SK-N-SH treated with all-trans-retinoic acid at 6 μM for 48 hours (cell line): ENCODE results near the gene ZNF446.

ENCODE experiments used
- ATAC-seq: fragments of 200-7000 bp; cut with Tn5 transposase; 3 replicates; pipeline ENCODE4 v1.9.1; 2020; ENCODE audit warnings: mild to moderate bottlenecking, moderate library complexity
- ARNTL ChIP-seq: fragments of 450-650 bp; formaldehyde crosslinking; IDR thresholded peaks from 2 replicates; pipeline ENCODE4 v1.5.0; 2020; ENCODE audit warnings: low read depth, mild to moderate bottlenecking, moderate library complexity, borderline replicate concordance
- BACH2 ChIP-seq: fragments of 250-450 bp; sonication (Bioruptor Pico); IDR thresholded peaks from 2 replicates; pipeline ENCODE4 v1.9.0; 2021; ENCODE audit warnings: mild to moderate bottlenecking, borderline replicate concordance
- CSDC2 ChIP-seq: fragments of 250-450 bp; sonication (Bioruptor Pico); IDR thresholded peaks from 2 replicates; pipeline ENCODE4 v1.5.0; 2020; ENCODE audit warnings: mild to moderate bottlenecking, moderate library complexity
- ESRRG ChIP-seq: fragments of 250-450 bp; sonication (Bioruptor Pico); IDR thresholded peaks from 2 replicates; pipeline ENCODE4 v1.6.1; 2021; ENCODE audit warnings: mild to moderate bottlenecking
- ISL1 ChIP-seq: fragments of 250-450 bp; sonication (Bioruptor Pico); IDR thresholded peaks from 2 replicates; pipeline ENCODE4 v2.1.2; 2022; ENCODE audit warnings: mild to moderate bottlenecking, moderate library complexity
- OSR1 ChIP-seq: fragments of 250-450 bp; sonication (Bioruptor Pico); IDR thresholded peaks from 2 replicates; pipeline ENCODE4 v1.8.0; 2022; ENCODE audit warnings: moderate library complexity, mild to moderate bottlenecking, inconsistent platforms
- PPARA ChIP-seq: fragments of 250-450 bp; sonication (Bioruptor Pico); IDR thresholded peaks from 2 replicates; pipeline ENCODE4 v1.5.0; 2020; ENCODE audit warnings: mild to moderate bottlenecking, borderline replicate concordance
- SNAI2 ChIP-seq: fragments of 250-450 bp; sonication (Bioruptor Pico); IDR thresholded peaks from 2 replicates; pipeline ENCODE4 v1.5.0; 2020; ENCODE audit warnings: mild to moderate bottlenecking, moderate library complexity
- TOX ChIP-seq: fragments of 250-450 bp; sonication (Bioruptor Pico); IDR thresholded peaks from 2 replicates; pipeline ENCODE4 v1.8.0; 2021; ENCODE audit warnings: mild to moderate bottlenecking, moderate library complexity, borderline replicate concordance
- ZC3H10 ChIP-seq: fragments of 250-450 bp; sonication (Bioruptor Pico); IDR thresholded peaks from 2 replicates; pipeline ENCODE4 v1.5.1; 2021; ENCODE audit warnings: mild to moderate bottlenecking, moderate library complexity
- ZFP3 ChIP-seq: fragments of 250-450 bp; sonication (Bioruptor Pico); IDR thresholded peaks from 2 replicates; pipeline ENCODE4 v1.5.0; 2020; ENCODE audit warnings: mild to moderate bottlenecking, moderate library complexity
- ZFP30 ChIP-seq: fragments of 450-650 bp; formaldehyde crosslinking; IDR thresholded peaks from 2 replicates; pipeline ENCODE4 v1.5.0; 2022; ENCODE audit warnings: mild to moderate bottlenecking, moderate library complexity
- ZNF565 ChIP-seq: fragments of 450-650 bp; formaldehyde crosslinking; conservative IDR thresholded peaks from 2 replicates; pipeline ENCODE4 v1.5.0; 2020; ENCODE audit warnings: low read depth, mild to moderate bottlenecking, moderate library complexity
- ZNF70 ChIP-seq: fragments of 450-650 bp; formaldehyde crosslinking; IDR thresholded peaks from 2 replicates; pipeline ENCODE4 v1.5.0; 2020; ENCODE audit warnings: mild to moderate bottlenecking, moderate library complexity
- ZNF8 ChIP-seq: fragments of 450-650 bp; formaldehyde crosslinking; IDR thresholded peaks from 2 replicates; pipeline ENCODE4 v1.5.0; 2020; ENCODE audit warnings: mild to moderate bottlenecking, moderate library complexity
- TF ChIP-seq, protein P1 (sequence below): fragments of 250-450 bp; sonication (Bioruptor Pico); IDR thresholded peaks from 2 replicates; pipeline ENCODE4 v1.5.0; 2020; ENCODE audit warnings: mild to moderate bottlenecking, moderate library complexity
- TF ChIP-seq, protein P2 (sequence below): fragments of 250-450 bp; sonication (Bioruptor Pico); IDR thresholded peaks from 2 replicates; pipeline ENCODE4 v1.8.0; 2021; ENCODE audit warnings: low read depth, mild to moderate bottlenecking, moderate library complexity, borderline replicate concordance
- TF ChIP-seq, protein P3 (sequence below): fragments of 250-450 bp; sonication (Bioruptor Pico); IDR thresholded peaks from 2 replicates; pipeline ENCODE4 v1.5.1; 2021; ENCODE audit warnings: mild to moderate bottlenecking, moderate library complexity

ZNF446 gene

DNA sequence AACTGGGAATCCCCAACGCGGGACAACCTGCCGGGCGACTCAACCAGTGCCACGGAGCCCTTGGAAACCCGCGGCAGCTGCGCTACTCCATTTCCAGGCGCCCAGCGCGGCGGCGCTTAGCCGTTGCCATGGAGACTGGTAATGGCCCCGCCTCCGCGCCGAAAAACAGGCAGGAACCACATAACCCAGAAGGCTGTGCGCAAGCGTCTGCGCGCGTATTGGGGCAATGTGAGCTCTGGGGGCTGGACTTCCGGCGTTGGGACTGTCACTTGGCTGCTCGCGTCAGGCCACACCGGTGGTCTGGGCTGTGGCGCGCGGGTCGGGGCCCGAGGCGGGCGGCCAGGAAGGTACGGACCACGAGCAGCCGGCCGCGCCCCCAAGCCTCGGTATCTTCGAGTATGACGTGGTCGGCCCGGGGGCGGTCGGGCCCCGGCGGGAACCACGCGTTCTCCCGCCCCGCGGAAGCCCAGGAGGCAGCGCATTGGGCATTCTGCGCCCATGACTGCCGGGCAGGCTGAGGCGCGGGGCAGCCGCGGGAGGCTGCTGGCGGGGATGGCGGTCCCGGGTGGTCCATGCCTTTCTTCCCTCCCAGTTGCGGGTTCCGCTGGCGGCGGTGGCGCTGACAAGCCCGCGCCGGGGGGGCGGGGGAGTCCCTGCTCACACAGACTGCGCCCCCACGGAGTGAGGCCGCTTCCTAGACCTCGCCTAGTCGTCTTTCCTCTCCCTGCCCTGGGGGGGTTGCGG, 24.6 kb upstream of the ZNF446 start, which contains the start of gene ZNF324B (continued):
- TF ChIP-seq, protein P1, sequence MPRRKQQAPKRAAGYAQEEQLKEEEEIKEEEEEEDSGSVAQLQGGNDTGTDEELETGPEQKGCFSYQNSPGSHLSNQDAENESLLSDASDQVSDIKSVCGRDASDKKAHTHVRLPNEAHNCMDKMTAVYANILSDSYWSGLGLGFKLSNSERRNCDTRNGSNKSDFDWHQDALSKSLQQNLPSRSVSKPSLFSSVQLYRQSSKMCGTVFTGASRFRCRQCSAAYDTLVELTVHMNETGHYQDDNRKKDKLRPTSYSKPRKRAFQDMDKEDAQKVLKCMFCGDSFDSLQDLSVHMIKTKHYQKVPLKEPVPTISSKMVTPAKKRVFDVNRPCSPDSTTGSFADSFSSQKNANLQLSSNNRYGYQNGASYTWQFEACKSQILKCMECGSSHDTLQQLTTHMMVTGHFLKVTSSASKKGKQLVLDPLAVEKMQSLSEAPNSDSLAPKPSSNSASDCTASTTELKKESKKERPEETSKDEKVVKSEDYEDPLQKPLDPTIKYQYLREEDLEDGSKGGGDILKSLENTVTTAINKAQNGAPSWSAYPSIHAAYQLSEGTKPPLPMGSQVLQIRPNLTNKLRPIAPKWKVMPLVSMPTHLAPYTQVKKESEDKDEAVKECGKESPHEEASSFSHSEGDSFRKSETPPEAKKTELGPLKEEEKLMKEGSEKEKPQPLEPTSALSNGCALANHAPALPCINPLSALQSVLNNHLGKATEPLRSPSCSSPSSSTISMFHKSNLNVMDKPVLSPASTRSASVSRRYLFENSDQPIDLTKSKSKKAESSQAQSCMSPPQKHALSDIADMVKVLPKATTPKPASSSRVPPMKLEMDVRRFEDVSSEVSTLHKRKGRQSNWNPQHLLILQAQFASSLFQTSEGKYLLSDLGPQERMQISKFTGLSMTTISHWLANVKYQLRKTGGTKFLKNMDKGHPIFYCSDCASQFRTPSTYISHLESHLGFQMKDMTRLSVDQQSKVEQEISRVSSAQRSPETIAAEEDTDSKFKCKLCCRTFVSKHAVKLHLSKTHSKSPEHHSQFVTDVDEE, result no peak
- TF ChIP-seq ESRRG (CRISPR knock-in tag), result no peak
- no peak for TF ChIP-seq ZNF565 (CRISPR knock-in tag)
- TF ChIP-seq, protein P2, sequence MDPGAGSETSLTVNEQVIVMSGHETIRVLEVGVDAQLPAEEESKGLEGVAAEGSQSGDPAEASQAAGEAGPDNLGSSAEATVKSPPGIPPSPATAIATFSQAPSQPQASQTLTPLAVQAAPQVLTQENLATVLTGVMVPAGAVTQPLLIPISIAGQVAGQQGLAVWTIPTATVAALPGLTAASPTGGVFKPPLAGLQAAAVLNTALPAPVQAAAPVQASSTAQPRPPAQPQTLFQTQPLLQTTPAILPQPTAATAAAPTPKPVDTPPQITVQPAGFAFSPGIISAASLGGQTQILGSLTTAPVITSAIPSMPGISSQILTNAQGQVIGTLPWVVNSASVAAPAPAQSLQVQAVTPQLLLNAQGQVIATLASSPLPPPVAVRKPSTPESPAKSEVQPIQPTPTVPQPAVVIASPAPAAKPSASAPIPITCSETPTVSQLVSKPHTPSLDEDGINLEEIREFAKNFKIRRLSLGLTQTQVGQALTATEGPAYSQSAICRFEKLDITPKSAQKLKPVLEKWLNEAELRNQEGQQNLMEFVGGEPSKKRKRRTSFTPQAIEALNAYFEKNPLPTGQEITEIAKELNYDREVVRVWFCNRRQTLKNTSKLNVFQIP (CRISPR knock-in tag), result no peak
- no peak for TF ChIP-seq TOX (CRISPR knock-in tag)

DNA sequence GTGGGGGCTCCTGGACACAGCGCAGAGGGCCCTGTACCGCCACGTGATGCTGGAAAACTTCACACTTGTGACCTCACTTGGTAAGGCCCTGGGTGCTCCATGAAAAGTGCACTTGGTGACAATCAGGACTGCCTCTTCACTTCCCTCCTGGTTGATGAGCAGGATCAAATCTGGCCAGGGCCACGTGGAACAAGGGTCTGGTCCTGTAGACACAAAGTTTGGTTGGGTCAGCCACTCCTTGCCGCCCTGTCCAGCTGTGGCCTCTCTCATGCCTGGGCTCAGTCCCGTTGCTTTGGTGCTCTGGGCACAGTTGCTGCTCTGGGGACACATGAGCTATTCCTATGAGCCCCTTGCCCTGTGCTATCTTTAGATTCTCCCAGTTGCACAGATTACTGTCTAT, 22.4 kb upstream of the ZNF446 start:
- ATAC-seq, result no peak
- no peak for TF ChIP-seq ISL1
- TF ChIP-seq, protein P1, result no peak
- TF ChIP-seq ZFP30, result no peak
- no peak for TF ChIP-seq ZC3H10 (CRISPR knock-in tag)
- TF ChIP-seq ARNTL (CRISPR knock-in tag), result no peak
- TF ChIP-seq OSR1, result no peak

DNA sequence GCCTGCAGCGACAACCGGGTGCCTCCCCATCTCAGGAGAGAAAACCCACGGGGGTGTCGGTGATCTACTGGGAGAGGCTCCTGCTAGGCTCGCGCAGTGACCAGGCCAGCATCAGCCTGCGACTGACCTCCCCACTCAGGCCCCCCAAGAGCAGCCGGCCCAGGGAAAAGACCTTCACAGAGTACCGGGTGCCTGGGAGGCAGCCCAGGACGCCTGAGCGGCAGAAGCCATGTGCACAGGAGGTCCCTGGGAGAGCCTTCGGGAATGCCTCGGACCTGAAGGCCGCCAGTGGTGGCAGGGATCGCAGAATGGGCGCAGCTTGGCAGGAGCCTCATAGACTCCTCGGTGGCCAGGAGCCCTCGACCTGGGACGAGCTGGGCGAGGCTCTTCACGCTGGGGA, 20.8 kb upstream of the ZNF446 start:
- ATAC-seq, result no peak
- no peak for TF ChIP-seq ARNTL (CRISPR knock-in tag)

DNA sequence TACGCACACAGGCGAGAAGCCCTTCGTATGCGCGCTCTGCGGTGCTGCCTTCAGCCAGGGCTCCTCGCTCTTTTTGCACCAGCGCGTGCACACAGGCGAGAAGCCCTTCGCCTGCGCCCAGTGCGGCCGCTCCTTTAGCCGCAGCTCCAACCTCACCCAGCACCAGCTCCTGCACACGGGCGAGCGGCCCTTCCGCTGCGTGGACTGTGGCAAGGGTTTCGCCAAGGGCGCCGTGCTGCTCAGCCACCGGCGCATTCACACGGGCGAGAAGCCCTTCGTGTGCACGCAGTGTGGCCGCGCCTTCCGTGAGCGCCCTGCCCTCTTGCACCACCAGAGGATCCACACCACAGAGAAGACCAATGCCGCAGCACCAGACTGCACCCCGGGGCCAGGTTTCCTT, 20.0 kb upstream of the ZNF446 start:
- TF ChIP-seq ZFP30, result no peak
- no peak for TF ChIP-seq ESRRG (CRISPR knock-in tag)
- no peak for TF ChIP-seq ISL1
- no peak for TF ChIP-seq SNAI2 (CRISPR knock-in tag)
- TF ChIP-seq ZNF8 (CRISPR knock-in tag), result no peak
- TF ChIP-seq ZNF70 (CRISPR knock-in tag), result no peak
- TF ChIP-seq, protein P2 (CRISPR knock-in tag), result no peak
- ATAC-seq, result no peak

DNA sequence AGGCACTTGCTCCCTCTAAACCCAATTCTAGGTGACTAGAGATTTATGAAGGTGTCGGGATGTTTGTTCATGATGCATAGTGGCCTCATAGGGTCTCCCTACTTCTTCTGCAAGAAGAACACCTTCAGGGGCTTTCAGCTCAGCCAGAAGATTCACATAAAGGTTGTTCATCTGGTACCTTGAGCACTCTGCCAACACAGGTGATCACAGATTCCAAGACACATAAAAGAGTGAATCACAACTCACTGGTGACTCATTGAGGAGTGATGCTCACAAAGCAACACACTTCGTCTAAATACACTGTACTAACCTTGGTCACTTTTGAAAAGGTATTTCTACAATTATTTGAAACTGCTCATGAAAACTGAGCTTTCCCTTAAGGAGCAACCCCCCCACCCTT, 16.1 kb upstream of the ZNF446 start:
- ATAC-seq, result no peak
- TF ChIP-seq ZNF565 (CRISPR knock-in tag) (no peak), ZC3H10 (CRISPR knock-in tag) (no peak), CSDC2 (no peak), BACH2 (CRISPR knock-in tag) (no peak), ZFP30 (no peak), PPARA (no peak), SNAI2 (CRISPR knock-in tag) (no peak), ZFP3 (no peak), ZNF70 (CRISPR knock-in tag) (no peak), ISL1 (no peak), OSR1 (no peak), TOX (CRISPR knock-in tag) (no peak)
- TF ChIP-seq, protein P2 (CRISPR knock-in tag), result no peak
- TF ChIP-seq, protein P3, sequence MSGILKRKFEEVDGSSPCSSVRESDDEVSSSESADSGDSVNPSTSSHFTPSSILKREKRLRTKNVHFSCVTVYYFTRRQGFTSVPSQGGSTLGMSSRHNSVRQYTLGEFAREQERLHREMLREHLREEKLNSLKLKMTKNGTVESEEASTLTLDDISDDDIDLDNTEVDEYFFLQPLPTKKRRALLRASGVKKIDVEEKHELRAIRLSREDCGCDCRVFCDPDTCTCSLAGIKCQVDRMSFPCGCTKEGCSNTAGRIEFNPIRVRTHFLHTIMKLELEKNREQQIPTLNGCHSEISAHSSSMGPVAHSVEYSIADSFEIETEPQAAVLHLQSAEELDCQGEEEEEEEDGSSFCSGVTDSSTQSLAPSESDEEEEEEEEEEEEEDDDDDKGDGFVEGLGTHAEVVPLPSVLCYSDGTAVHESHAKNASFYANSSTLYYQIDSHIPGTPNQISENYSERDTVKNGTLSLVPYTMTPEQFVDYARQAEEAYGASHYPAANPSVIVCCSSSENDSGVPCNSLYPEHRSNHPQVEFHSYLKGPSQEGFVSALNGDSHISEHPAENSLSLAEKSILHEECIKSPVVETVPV, result no peak
